Cerebellar cortex (tissue), 1 donor: ENCODE results near the gene COL23A1.

Experiments
- DNase-seq: peaks from one replicate; pipeline ENCODE4 v3.0.0-alpha.2; 2015; ENCODE audit warnings: low spot score

The COL23A1 gene

DNA sequence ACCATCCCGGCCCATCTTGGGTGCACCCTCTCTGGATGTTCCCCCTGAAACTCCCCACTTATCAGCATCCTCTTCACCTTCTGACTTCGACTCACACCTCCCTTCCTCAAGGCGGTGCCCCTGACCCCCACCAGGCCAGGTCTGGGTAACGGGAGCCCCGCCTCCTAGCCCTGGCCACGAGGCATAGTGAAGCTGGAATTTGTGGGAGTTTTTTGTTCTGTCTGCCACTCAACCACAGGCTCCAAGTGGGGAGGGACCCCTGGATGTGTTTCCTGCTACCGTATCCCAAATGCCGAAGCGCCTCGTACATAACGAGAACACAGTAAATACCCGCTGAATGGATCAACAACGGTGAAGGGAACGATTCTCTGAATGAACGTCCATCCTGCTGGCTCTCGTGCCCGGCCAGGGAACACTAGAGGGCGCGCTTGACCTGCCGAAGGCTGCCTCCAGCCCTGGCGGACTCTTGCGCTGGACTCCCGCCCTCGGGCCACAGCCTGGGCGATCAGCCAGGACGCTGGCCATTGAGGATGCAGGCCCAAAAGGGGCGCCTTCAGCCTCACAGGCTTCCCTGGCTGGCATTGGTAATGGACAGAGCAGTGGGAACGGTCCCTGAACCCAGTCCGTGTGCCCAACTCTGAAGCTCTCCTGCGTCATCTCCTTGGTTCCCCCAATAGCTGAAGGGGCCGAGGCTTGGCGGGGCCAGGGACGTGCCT is 310.3 kb downstream of the COL23A1 start:
- peak; percentile 86 for DNase-seq

DNA sequence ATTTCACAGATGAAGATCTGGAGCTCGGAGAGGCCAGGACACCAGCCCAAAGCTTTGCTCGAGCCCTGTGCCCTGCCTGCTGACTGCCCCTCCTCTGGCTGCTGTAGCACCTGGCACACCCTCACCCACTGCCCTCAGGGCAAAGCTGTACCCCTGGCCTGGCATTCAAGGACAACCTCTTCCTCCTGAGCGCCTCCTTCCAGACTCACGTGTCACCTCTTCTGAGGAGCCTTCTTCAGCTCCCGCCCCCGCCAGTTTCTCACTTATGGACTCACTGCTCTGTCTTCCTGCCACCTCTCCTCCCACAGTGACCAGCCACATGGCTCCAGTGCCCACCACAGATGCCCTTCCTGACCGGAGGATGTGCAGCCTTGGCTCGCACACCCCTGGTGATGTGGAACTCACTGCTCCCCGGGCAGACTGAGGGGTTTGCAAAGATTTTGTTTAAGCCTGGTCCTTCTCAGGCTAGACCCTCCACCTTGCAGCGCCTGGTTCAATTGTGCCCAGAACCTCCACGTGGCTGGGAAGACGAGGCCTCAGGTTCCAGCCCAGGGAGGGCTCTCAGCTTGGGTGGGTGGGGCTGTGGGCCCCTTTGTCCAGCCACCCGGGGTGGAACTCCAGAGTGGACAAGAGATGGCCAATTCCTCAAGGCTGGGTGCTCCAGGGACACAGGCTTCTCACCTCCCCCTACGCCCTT is 311.0 kb downstream of the COL23A1 start:
- DNase-seq: no peak

GRCh38 chr5:178278358-178279023 is 311.7 kb downstream of the COL23A1 start:
- no peak for DNase-seq

GRCh38 chr5:178277866-178278265 is 312.3 kb downstream of the COL23A1 start:
- no peak for DNase-seq

DNA sequence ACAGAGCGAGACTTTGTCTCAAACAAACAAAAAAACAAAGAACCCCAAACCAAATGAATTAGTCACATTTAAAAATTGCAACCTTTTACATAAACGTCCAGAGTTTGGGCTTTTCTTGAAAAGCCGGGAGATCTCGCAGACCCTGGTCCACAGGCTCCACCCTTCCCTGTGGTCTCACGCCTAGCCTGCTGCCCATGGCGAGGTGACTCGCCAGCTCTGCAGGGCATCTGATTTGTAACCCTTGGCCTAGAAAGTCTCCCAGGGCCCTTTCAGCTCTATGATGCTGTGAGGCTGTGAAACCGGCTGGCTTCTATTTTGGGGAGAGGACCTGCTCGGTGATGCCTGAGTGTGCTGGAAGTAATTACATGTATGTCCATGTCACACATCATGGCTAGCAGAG is 312.8 kb downstream of the COL23A1 start:
- DNase-seq: no peak

DNA sequence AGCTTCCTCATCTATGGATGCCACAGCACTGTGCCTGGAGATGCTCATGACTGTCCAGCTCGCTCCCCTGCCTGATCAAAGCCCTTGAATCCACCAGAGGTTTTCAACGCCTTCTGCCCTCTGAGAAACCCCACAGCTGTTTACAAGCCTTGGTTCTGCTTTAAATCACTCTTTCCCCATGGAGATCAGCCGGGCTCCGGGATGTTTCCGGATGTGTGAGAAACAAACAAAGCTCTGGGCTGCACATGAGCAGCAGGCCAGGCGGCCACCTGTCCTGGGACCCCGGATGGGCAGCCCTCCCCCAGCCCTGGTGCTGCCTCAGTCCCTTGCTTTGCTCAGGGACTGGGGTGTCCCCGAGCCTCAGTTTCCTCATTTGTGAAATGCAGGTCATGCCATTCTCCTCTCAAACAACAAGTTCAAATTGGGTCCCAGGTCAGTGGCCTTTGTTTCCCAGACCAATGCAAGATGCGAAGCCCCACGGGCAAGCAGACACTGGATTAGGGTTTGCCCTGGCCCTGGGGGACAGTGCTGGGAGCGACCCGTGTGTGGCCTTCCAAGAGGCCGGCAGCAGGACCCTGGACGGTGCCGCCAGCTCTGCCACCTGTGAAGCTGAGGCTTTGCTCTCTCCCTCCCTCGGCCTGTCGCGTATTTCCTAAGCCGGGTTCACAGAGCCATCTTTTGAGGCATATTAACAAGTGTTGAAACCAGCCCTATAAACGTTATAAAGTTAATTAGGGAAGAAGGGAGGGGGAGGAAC is 315.2 kb downstream of the COL23A1 start:
- no peak for DNase-seq

GRCh38 chr5:178273665-178274541 is 316.3 kb downstream of the COL23A1 start:
- no peak for DNase-seq

DNA sequence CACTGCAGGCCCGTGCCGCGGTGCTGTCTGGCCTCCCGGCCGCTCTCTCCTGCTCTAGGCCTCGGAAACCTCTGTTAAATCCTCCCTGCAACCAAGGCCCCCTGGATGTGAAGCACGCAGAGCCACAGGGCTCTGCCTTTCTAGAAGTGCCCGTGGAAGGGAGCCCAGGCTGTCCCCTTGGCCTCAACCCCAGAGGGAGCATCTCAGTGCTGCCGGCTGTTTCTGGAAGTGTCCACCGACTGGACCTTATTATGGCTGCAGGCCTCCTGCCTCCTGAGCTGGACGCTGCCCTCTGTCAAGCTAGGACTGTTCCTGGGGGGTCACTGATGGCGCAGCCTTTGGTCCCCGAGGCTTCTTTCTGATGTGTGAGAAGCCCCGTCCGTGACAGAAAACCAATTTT is 317.2 kb downstream of the COL23A1 start:
- DNase-seq: no peak

DNA sequence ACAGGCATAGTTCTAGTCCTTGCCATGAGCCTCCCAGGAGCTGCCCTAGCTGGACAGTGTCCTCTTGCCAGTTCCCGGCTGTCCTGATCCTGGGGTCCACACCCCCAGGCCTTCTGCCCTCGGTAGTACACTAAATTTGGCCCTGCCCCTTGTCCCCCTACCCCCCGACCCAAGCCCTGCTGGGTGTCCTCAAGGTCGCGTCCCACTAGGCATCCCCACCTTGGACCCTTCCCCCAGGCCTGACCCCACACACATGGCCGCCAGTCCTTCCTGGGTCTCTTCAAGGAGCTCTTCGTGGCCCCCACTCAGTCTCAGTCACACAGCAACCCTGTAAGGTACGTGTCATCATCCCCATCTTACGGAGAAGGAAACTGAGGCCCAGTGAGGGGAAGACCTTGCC is 317.6 kb downstream of the COL23A1 start:
- DNase-seq: no peak

DNA sequence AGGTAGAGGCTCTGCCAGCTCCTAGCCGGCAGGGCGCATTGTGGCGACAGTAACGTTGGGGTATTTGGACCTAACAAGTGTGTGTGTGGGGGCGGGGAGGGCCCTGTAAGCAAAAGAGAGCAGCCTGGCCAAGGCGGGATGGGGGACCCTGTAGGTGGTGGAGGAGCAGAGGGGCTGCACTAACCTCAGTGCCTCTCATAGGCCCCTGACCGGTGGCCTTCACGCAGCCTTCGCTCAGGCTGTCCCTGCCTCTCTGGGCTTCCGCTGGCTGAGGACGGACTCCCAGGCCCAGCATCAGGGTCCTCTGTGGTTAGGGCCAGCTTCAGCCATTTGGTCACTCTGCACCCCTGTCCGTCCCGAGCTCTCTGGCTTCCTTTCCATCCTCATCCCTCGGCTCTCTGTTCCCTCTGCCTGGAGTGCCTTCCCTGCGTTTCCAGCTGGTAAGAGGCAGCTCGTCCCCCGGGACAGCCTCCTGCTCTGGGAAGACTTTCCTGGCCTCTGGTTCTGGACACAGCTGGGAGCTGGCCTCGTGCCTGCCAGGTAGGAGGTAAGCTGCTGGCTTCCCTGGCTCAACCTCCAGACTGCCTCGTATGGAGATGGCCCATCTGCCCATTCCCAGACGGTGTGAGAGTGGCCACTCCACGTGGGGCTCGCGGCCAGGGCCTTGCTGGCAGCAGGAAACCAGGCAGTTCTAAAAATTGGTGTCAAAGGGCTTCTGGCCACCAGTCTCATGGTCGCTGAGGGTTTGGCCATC is 318.3 kb downstream of the COL23A1 start:
- peak; percentile 68 for DNase-seq

DNA sequence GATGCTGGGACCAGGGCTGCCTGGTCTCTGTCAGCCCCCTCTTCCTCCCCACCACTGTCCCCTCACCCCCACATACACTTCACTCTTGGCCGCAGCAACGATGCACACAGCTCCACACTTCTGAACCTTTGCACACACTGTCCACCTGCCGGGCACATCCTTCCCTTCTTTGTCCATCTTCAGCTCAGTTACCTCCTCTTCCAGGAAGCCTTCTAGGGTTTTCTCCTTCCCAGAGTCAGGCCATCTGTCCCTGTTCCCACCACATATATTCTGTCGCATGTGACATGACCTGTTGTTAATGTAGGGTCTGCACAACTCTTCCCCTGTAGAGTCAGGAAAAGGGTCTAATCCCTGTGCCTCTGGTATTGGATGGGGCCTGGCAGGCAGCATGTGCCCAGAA is 319.0 kb downstream of the COL23A1 start:
- no peak for DNase-seq

- DNase-seq: no peak
Observed at GRCh38 chr5:178269499-178269898, 320.7 kb downstream of the COL23A1 start.

DNA sequence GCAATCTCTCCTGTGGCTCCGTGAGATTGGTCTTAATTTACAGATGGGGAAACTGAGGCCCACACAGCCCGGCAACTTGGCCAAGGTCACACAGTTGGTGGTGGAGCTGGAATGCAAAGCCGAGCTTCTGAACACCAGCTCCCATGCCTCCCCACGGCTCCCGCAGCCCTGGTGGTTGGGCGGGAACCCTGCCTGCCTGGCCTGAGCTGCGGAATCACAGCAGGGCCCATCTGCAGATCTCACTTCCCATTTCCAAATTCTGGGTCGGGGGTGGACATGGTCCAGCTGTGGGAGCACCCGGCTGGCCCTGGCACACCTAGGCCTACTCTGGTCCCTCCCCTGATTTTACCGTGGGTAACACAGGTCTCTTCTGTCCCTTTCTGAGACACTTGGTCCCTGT is 322.3 kb downstream of the COL23A1 start:
- no peak for DNase-seq

DNA sequence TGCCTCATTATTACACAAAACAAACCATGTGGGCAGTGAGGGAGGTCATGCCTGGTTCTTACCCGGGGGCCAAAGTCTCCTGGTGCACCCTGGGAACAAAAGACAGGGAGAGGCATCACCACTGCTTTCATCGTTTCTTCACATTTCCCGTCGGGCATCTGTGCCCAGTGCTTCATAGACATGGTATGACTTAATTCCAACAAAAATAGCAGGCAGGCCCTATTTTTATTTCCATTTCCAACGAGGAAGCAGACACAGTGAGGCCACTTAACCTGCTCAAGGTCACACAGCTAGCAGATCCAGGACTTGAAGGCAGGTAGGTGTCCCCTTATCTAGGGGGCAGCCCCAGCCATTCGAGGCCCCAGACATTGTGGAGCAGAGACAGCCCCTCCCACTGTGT is 322.9 kb downstream of the COL23A1 start:
- DNase-seq: no peak

GRCh38 chr5:178266581-178266980 is 323.6 kb downstream of the COL23A1 start:
- no peak for DNase-seq

GRCh38 chr5:178265746-178266145 is 324.4 kb downstream of the COL23A1 start:
- DNase-seq: no peak

GRCh38 chr5:178264044-178264443 is 326.1 kb downstream of the COL23A1 start:
- DNase-seq: no peak

DNA sequence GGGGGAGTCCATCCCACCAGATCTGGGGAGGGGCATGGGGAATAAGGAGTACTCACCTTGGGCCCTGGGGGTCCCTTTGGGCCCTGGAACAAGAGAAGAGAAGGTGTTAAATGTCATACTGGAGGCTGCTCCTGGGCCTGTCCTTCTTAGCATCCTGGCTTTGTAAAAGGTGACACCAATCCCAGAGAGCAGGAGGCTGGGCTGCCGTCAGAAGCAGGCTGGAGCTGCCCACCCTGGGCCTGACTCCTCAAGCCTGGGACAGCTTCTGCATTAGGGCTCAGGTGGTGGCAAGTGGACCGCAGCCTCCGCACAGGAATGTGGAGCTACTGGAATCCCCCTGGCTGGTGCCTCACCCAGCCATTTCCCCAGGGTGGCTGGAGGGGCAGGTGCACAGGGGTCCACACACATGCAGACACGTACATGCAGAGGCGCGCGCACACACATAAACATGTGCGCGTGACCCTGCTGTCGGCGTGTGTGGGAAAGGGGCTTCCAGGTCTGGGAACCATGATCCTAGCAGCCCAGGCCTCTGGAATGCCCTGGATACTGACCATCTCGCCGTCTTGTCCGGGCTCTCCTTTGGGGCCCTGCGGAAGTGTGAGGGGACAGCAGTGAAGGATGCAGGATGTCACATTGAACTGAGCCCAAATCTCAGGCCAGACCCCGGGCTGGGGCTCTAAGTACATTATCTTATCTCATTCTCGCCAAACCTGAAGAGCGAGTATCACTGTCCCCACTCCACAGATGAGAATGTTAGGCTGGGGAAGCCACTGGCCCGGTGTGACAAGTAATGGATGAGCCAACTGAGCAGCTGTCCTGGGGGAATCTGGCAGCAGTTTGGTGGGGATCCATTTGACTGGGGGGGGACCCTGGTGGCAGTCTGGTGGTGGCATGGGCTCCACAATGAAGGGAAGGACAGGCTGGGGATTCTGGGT is 328.3 kb downstream of the COL23A1 start:
- DNase-seq: no peak
